ENCODE results near the gene SPATA13.

DNA sequence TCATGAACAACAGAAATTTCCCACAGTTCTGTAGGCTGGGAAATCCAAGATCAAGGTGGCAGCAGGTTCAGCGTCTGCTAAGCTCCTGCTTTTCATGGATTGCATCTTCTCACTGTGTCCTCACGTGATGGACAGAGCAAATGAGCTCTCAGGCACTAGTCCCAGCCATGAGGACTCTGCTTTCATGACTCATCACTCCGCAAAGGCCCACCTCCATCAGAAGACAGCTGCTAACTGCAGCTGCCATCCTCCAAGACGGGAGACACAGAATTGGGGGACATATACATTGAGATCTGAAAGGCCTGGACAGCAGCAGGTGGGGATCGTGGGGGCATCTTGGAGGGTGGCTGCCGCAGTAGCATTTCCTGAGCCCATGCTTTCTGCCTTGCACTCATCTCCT, 44.4 kb upstream of the SPATA13 start:
- no peak for TF ChIP-seq EZH2 (IDR thresholded peaks at IDR 0.05; ENCODE audit: borderline replicate concordance, low read depth, low read length, severe bottlenecking)
- TF ChIP-seq, protein P1, sequence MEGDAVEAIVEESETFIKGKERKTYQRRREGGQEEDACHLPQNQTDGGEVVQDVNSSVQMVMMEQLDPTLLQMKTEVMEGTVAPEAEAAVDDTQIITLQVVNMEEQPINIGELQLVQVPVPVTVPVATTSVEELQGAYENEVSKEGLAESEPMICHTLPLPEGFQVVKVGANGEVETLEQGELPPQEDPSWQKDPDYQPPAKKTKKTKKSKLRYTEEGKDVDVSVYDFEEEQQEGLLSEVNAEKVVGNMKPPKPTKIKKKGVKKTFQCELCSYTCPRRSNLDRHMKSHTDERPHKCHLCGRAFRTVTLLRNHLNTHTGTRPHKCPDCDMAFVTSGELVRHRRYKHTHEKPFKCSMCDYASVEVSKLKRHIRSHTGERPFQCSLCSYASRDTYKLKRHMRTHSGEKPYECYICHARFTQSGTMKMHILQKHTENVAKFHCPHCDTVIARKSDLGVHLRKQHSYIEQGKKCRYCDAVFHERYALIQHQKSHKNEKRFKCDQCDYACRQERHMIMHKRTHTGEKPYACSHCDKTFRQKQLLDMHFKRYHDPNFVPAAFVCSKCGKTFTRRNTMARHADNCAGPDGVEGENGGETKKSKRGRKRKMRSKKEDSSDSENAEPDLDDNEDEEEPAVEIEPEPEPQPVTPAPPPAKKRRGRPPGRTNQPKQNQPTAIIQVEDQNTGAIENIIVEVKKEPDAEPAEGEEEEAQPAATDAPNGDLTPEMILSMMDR (IDR thresholded peaks at IDR 0.05; ENCODE audit: borderline replicate concordance, extremely low read depth, low read length, poor library complexity, severe bottlenecking) = no peak

All from DND-41 (cell line).